Body of pancreas (tissue), 4 donors: ENCODE results near the gene PRIM1. TPM values are rescaled to one million over a fixed set of nuclear protein-coding genes. Genes with fewer than 3 reads are reported as not detected.
"Not testable (repeated sequence)": the region's sequence is repeated elsewhere in the genome, so short reads cannot be mapped to it uniquely, and the experiment has no call there.

Source experiments
- ATAC-seq: fragments of 150-250 bp; one replicate; pipeline ENCODE4 v1.9.1; 2016
- DNase-seq, 4 donors: peaks; one replicate each; pipeline ENCODE4 v3.0.0-alpha.2; 2019
- H3K27ac ChIP-seq, 4 donors: fragments of 200-600 bp; sonication (generic); 1 replicate in 3 of 4; 2 replicates in 1 of 4; pipeline versions ENCODE4 v1.5.1 to v1.6.1; 2016 to 2019; ENCODE audit warnings: mild to moderate bottlenecking in 1 of 4, mixed read lengths in 1 of 4, moderate library complexity in 1 of 4
- H3K27me3 ChIP-seq, 2 donors: fragments of 200-600 bp; sonication (generic); one replicate each; pipeline ENCODE4 v1.6.0; 2016; ENCODE audit warnings: mild to moderate bottlenecking in 1 of 2
- H3K36me3 ChIP-seq, 2 donors: fragments of 200-600 bp; sonication (generic); replicated peaks in 1 of 2; 2 replicates each; pipeline ENCODE4 v1.5.1; 2016; ENCODE audit warnings: low read depth in 2 of 2; ENCODE audit not compliant: insufficient read depth in 1 of 2
- H3K4me1 ChIP-seq: fragments of 200-600 bp; sonication (generic); one replicate; pipeline ENCODE4 v1.6.0; 2016
- H3K4me3 ChIP-seq, 2 donors: fragments of 200-600 bp; sonication (generic); 1 replicate in 1 of 2; 2 replicates in 1 of 2; pipeline ENCODE4 v1.5.1; 2016 to 2019
- H3K9me3 ChIP-seq, 3 donors: fragments of 200-600 bp; sonication (generic); 1 replicate in 2 of 3; 2 replicates in 1 of 3; pipeline ENCODE4 v1.5.1; 2016
- POLR2A ChIP-seq, 3 donors: fragments of 450-650 bp; IDR thresholded peaks; one replicate each; pipeline ENCODE4 v1.6.1; 2016; ENCODE audit warnings: antibody characterized with exemption in 3 of 3, mild to moderate bottlenecking in 2 of 3
- WGBS, 2 donors: methylation state at CpG; one replicate each; pipeline ENCODE4 v1.1.5; 2017; 5-methylcytosine and 5-hydroxymethylcytosine counted together
- intact Hi-C: fragments of 100-400 bp; cut with DNase I; formaldehyde crosslinking; loops from one replicate; pipeline ENCODE4 v1.15.1; 2023
- total RNA-seq, 2 donors: library from RNA; depleted of rRNA; stranded (reverse); fragments of >200 nt; gene quantifications; one replicate each; pipeline ENCODE4 v1.1.0, GENCODE V29; 2016
- TF ChIP-seq, protein P1 (sequence below), 7 experiments: fragments of 450-650 bp in 4 of 7; fragments of 200-600 bp in 3 of 7; sonication (generic) in 3 of 7; IDR thresholded peaks; one replicate each; pipeline ENCODE4 v1.5.1; 2016 to 2019; ENCODE audit warnings: antibody characterized with exemption in 7 of 7

The PRIM1 gene
- total RNA-seq, 2 donors from 2014 or later = 4.4 to 28.0 TPM

DNA sequence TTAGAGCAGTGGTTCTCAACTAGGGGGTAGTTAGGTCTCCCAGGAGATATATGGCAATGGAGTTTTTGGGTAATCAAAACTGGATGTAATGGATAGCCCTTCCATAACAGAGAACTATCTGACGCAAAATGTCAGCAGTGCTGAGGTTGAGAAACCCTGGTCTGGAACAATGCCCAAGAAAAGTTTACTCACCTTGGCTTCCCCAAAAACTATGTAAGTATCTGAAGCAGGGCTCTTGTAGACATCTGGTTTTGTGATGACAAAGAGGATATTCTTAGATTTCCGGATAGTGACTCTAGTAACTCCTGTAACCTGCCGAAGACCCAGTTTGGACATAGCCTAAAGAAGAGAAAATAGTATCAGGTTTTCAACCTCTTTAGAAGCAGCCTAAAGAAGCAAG is 38.8 kb downstream of the PRIM1 start:
- WGBS, 2 donors = 79 to 86% methylated on average over 3 of the region's 3 CpGs
- no peak overlapping the region for H3K4me3 ChIP-seq
- intact Hi-C loops = no loop called here
- peaks cover 17 to 26% of the 10 kb centered on the region in 2 donors for H3K36me3 ChIP-seq
- H3K27ac ChIP-seq = no peak overlapping the region
- DNase-seq = no peak
- ATAC-seq = no peak
- H3K4me1 ChIP-seq = peaks cover 26% of the 10 kb centered on the region
- TF ChIP-seq POLR2A (IDR thresholded peaks at IDR 0.05) = no peak
- TF ChIP-seq, protein P1, sequence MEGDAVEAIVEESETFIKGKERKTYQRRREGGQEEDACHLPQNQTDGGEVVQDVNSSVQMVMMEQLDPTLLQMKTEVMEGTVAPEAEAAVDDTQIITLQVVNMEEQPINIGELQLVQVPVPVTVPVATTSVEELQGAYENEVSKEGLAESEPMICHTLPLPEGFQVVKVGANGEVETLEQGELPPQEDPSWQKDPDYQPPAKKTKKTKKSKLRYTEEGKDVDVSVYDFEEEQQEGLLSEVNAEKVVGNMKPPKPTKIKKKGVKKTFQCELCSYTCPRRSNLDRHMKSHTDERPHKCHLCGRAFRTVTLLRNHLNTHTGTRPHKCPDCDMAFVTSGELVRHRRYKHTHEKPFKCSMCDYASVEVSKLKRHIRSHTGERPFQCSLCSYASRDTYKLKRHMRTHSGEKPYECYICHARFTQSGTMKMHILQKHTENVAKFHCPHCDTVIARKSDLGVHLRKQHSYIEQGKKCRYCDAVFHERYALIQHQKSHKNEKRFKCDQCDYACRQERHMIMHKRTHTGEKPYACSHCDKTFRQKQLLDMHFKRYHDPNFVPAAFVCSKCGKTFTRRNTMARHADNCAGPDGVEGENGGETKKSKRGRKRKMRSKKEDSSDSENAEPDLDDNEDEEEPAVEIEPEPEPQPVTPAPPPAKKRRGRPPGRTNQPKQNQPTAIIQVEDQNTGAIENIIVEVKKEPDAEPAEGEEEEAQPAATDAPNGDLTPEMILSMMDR (IDR thresholded peaks at IDR 0.05) = no peak
- no peaks in the 10 kb centered on the region for H3K27me3 ChIP-seq
- H3K9me3 ChIP-seq = no peaks in the 10 kb centered on the region

DNA sequence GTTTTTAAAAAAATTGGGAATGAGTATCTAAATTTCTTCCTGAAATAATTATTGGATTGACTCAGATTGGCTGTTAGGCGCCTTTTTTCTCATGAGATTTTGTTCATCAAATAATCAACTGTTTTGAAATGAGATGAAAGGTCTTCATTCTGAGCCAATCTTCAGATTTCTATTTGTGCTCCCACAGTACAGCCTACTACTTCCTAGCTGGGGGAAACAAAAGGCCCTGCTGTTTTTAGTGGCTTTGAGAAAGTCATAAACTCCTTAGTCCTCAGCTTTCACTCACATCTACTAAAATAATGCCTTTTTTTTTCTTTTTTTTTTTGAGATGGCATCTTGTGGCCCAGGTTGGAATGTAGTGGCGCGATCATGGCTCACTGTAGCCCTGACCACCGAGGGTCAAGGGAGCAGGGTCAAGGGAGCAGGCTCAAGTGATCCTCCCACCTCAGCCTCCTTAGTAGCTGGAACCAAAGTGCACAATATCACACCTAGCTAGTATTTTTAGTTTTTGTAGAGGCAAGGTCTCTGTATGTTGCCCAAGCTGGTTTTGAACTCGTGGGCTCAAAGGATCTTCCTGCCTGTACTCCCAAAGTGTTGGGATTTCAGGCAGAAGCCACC is 42.3 kb downstream of the PRIM1 start:
- Histone ChIP-seq H3K9me3 (no peaks in the 10 kb centered on the region), H3K36me3 (peaks cover 17 to 26% of the 10 kb centered on the region in 2 donors), H3K27me3 (no peaks in the 10 kb centered on the region), H3K4me1 (no peaks in the 10 kb centered on the region), H3K4me3 (no peak overlapping the region), H3K27ac (no peak overlapping the region)
- no peak for DNase-seq
- ATAC-seq = no peak
- intact Hi-C loops = no loop called here
- TF ChIP-seq, protein P1 (IDR thresholded peaks at IDR 0.05) = no peak
- no peak for TF ChIP-seq POLR2A (IDR thresholded peaks at IDR 0.05)
- WGBS, 2 donors = 80 to 84% methylated on average over 5 of the region's 5 CpGs

DNA sequence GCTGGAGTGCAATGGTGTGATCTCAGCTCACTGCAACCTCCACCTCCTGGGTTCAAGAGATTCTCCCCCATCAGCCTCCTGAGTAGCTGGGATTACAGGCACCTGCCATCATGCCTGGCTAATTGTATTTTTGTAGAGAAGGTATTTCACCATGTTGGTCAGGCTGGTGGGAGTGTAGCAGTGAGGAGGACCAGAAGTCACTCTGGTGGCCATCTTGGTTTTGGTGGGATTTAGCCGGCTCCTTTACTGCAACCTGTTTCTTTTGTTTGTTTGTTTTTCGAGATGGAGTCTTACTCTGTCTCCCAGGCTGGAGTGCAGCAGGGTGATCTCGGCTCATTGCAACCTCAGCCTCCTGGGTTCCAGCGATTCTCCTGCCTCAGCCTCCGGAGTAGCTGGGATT is 47.6 kb downstream of the PRIM1 start:
- H3K4me3 ChIP-seq, H3K4me1 ChIP-seq, H3K9me3 ChIP-seq, H3K36me3 ChIP-seq, H3K27ac ChIP-seq, DNase-seq, intact Hi-C loops, H3K27me3 ChIP-seq, ATAC-seq: not testable (repeated sequence)
- WGBS, 2 donors = 79 to 85% methylated on average over 5 of the region's 5 CpGs

DNA sequence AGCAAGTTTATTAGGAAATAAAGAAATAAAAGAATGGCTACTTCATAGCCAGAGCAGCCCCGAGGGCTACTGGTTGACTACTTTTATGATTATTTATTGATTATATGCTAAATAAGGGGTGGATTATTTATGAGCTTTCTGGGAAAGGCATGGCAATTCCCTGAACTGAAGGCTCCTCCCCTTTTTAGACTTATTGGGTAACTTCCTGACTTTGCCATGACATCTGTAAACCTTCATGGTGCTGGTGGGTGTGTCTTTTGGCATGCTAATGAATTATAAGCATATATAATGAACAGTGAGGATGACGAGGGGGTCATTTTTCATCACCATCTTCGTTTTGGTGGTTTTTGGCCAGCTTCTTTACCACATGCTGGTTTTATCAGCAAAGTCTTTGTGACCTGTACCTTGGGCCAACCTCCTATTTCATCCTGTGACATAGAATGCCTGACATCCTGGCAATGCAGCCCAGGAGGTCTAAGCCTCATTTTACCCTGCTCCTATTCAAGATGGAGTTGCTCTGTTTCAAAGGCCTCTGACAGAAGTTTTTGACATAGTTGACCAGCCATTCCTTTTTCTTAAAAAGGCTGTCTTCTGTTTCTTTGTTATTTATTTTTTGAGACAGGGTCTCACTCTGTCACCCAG is 53.0 kb downstream of the PRIM1 start:
- no peak for DNase-seq
- no peaks in the 10 kb centered on the region for H3K4me1 ChIP-seq
- H3K27me3 ChIP-seq = no peaks in the 10 kb centered on the region
- no peak overlapping the region for H3K4me3 ChIP-seq
- TF ChIP-seq, protein P1 (IDR thresholded peaks at IDR 0.05) = no peak
- TF ChIP-seq POLR2A (IDR thresholded peaks at IDR 0.05) = no peak
- ATAC-seq = no peak
- no peaks in the 10 kb centered on the region for H3K9me3 ChIP-seq
- WGBS, 2 donors = 64 to 71% methylated on average over 3 of the region's 3 CpGs
- no peaks in the 10 kb centered on the region for H3K36me3 ChIP-seq
- H3K27ac ChIP-seq = no peak overlapping the region
- intact Hi-C loops = no loop called here

DNA sequence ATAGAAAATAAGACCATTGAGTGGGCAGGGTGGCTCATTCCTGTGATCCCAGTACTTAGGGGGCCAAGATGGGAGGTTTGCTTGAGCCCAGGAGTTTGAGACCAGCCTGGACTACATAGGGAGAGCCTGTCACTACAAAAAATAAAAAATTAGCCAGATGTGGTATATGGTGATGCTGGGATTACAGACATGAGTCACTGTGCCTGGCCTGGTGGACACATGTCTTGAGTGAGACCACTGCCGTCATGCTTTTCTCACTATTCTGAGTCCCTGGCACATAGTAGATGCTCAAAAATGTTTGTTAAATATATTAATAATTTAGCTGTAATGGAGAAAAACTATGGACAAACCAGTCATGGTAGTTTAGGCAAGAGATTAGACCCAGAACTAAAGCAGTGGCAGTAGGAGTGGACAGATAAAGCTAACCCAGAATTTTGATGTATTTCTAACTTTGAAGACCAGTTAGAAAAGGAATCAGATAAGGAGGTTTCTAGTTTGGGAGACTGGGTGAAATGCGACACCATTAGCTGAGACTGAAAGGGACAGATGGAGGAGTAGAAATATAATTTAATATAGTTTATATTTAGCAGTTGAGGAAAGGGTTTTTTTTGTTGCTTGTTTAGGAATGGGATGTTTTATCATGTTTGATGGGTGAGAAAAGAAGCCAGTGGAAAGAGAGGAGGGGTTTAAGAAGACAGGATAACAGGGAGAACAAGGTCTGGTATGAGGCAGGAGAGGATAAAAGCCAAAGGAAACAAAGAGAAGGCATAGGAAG is 56.6 kb downstream of the PRIM1 start:
- ATAC-seq (no peak), DNase-seq (no peak)
- H3K4me1 ChIP-seq = no peaks in the 10 kb centered on the region
- H3K36me3 ChIP-seq = no peaks in the 10 kb centered on the region
- H3K4me3 ChIP-seq = no peak overlapping the region
- 69 to 75% methylated on average over 2 of the region's 2 CpGs for WGBS, 2 donors
- H3K27me3 ChIP-seq = no peaks in the 10 kb centered on the region
- H3K9me3 ChIP-seq = no peaks in the 10 kb centered on the region
- intact Hi-C loops = no loop called here
- TF ChIP-seq, protein P1 (IDR thresholded peaks at IDR 0.05) = no peak
- no peak for TF ChIP-seq POLR2A (IDR thresholded peaks at IDR 0.05)
- no peak overlapping the region for H3K27ac ChIP-seq
